HG03066 (cell line): ENCODE data around the gene APOBEC3G.
"Not testable (repeated sequence)": the region's sequence is repeated elsewhere in the genome, so short reads cannot be mapped to it uniquely, and the experiment has no call there.

ENCODE experiments used
- ATAC-seq: cut with Tn5 transposase; IDR thresholded peaks from one replicate; pipeline ENCODE4 v1.9.1; 2021; ENCODE audit warnings: low read depth; ENCODE audit not compliant: unreplicated experiment

Gene APOBEC3G

DNA sequence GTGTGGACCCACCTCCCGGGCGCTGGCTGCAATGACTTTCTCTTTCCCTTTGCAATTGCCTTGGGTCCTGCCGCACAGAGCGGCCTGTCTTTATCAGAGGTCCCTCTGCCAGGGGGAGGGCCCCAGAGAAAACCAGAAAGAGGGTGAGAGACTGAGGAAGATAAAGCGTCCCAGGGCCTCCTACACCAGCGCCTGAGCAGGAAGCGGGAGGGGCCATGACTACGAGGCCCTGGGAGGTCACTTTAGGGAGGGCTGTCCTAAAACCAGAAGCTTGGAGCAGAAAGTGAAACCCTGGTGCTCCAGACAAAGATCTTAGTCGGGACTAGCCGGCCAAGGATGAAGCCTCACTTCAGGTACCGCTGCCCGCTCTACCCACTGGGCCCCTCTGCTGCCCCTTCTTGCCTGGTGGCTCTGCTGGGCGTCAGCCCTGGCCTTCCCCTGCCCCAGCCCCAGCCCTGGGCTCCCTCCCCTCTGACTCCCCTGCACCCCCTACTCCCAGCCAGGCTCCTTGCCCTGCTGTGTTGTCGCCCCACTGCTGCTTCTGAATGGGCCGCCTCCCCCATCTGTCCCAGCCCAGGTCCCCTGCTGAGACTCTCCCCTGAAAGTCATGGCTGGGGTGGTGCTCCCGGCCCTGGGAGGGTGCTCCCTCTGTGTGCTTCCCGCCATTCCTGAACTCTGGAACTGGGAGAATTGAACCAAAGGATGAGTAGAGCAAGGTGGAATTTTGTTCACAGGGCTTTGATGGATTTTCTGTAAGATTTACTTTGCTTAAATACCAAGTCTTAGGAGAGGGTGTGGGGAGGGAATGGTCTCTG is at the start of gene APOBEC3G:
TSS of gene APOBEC3G (plus strand) at position 250 of the 815 bp plus-strand sequence. CDS start at position 337, 87 bp downstream.
- ATAC-seq = peak; percentile 65

- no peak for ATAC-seq
Observed at GRCh38 chr22:39027717-39028116, 49.4 kb upstream of the APOBEC3G start.

- no peak for ATAC-seq
Observed at GRCh38 chr22:39028281-39028680, 48.8 kb upstream of the APOBEC3G start.

- ATAC-seq = no peak
Observed at GRCh38 chr22:39029227-39029626, 47.8 kb upstream of the APOBEC3G start.

DNA sequence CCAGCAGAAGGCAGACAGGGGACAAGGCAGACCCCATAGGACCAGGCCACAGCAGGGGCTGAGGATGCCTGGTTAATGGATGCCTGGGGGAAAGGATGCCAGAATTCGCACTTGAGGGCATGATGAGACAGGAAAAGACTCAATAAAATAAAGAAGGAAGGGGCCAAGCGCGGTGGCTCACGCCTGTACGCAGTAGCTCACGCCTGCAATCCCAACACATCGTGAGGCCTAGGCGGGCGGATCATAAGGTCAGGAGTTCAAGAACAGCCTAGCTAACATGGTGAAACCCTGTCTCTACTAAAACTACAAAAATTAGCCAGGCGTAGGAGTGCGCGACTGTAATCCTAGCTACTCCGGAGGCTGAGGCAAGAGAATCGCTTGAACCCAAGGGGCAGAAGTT is 46.4 kb upstream of the APOBEC3G start:
- no peak for ATAC-seq

DNA sequence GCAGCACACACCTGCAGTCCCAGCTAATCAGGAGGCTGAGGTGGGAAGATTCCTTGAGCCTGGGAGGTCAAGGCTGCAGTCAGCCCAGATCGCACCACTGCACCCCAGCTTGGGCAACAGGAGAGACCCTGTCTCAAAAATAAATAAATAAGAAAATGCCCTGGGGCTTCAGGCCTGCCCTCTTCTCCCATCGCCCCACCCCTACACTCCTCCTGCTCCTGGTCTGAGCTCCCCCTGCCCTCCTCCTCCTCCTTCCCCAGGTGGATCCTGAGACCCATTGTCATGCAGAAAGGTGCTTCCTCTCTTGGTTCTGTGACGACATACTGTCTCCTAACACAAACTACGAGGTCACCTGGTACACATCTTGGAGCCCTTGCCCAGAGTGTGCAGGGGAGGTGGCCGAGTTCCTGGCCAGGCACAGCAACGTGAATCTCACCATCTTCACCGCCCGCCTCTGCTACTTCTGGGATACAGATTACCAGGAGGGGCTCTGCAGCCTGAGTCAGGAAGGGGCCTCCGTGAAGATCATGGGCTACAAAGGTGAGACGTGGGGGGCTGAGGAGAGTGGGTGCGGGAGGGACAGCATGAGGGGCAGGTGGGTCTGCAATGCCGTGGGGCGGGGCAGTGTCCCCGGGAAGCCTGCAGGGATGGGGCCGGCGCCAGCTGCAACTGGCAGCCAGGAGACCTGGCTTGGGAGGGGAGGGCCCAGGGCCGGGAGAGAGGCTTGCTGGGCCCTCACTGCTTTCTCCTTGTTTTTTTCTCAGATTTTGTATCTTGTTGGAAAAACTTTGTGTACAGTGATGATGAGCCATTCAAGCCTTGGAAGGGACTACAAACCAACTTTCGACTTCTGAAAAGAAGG is 45.4 kb upstream of the APOBEC3G start:
- ATAC-seq = not testable (repeated sequence)

GRCh38 chr22:39037071-39037470 is 40.0 kb upstream of the APOBEC3G start:
- ATAC-seq = not testable (repeated sequence)

DNA sequence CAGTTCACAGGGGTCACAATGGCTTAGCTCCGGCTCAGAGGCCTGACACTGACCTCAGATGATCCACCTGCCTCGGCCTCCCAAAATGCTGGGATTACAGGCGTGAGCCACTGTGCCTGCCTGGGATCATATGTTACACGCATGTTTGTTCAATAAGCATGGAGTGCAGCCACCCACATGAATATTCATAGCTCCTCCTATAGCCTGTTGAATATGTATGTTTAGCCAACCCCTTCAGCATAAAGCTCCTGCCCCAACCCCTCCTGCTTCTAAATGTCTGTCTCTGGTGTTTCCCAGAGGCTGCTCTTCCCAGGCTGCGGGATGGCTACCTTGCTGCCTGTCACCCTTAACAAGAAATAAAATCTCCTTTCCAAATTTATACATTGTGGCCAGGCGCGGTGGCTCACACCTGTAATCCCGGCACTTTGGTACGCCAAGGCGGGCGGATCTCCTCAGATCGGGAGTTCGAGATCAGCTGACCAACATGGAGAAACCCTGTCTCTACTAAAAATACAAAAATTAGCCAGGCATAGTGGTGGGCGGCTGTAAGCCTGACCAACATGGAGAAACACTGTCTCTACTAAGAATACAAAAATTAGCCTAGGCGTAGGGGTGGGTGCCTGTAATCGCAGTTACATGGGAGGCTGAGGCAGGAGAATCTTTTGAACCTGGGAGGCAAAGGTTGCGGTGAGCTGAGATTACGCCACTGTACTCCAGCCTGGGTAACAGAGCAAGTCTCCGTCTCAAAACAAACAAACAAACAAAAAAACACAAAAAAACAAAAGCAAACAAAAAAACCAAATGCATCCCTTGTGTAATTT is 37.6 kb upstream of the APOBEC3G start:
- ATAC-seq = no peak

DNA sequence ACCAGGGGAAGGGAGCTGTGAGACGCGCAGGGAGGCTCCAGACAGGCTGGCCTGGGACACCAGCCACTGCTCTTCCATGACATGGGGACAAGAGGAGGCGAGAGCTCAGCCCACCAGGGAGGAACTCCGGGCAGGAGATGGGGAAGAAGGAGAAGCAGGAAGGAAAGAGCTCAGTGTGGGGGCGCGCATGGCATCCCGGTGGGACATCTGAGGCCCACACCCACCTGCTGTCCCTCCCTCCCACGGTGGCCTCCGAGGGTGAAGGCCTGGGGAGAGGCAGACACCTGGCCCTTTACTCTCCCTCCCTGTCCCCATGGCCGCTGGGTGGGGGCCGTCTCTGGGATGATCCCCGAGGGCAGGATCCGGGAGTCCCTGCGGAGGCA is 36.9 kb upstream of the APOBEC3G start:
- ATAC-seq = peak; percentile 9

DNA sequence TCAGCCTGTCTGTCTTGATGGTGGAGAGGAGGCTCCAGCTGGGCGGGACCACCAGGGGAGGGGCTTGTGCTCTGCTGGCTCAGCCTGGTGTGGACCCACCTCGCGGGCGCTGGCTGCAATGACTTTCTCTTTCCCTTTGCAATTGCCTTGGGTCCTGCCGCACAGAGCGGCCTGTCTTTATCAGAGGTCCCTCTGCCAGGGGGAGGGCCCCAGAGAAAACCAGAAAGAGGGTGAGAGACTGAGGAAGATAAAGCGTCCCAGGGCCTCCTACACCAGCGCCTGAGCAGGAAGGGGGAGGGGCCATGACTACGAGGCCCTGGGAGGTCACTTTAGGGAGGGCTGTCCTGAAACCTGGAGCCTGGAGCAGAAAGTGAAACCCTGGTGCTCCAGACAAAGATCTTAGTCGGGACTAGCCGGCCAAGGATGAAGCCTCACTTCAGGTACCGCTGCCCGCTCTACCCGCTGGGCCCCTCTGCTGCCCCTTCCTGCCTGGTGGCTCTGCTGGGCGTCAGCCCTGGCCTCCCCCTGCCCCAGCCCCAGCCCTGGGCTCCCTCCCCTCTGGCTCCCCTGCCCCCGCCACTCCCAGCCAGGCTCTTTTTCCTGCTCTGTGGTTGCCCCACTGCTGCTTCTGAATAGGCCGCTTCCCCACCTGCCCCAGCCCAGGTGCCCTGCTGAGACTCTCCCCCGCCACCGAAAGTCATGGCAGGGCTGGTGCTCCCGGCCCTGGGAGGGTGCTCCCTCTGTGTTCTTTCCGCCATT is 36.4 kb upstream of the APOBEC3G start, which contains the start of gene APOBEC3F:
TSS of gene APOBEC3F (plus strand) at position 327 of the 759 bp plus-strand sequence. CDS start at position 424, 97 bp downstream.
- peak; percentile 84 for ATAC-seq

GRCh38 chr22:39041908-39042307 is 35.2 kb upstream of the APOBEC3G start:
- ATAC-seq = no peak

- not testable (repeated sequence) for ATAC-seq
Observed at GRCh38 chr22:39043063-39043462, 34.0 kb upstream of the APOBEC3G start.

GRCh38 chr22:39045136-39045535 is 31.9 kb upstream of the APOBEC3G start:
- not testable (repeated sequence) for ATAC-seq

DNA sequence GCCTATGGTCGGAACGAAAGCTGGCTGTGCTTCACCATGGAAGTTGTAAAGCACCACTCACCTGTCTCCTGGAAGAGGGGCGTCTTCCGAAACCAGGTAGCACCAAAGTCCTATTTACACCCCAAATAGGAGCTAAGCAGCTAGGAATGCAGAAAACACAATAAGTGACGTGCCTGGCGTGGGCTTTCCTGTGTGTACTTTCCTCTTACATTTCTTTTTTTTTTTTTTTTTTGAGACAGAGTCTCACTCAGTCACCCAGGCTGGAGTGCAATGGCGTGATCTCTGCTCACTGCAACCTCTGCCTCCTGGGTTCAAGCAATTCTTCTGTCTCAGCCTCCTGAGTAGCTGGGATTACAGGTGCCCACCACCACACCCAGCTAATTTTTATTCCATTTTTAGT is 27.6 kb upstream of the APOBEC3G start:
- not testable (repeated sequence) for ATAC-seq

- ATAC-seq = not testable (repeated sequence)
Observed at GRCh38 chr22:39051844-39052495, 25.1 kb upstream of the APOBEC3G start.

- no peak for ATAC-seq
Observed at GRCh38 chr22:39055658-39056057, 21.4 kb upstream of the APOBEC3G start.

DNA sequence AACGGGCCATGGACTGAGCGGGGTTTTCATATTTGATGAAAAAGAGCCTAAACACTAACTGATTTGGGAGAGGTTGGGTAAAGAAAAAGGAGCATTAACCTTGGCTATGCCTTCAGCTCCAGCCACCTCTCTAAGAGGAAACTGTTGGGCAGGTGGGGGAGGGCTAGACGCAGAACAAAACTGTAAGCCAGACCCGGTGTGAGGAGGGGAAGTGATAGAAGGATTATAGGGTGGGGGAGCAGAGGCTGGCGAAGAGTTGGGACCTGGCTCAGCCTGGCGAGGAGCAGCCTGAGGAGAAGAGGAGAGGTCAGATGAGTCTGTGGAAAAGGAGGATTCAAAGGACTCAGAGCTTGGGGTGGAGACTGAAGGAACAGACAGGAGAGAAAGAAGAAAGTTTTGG is 15.8 kb upstream of the APOBEC3G start:
- ATAC-seq = not testable (repeated sequence)

DNA sequence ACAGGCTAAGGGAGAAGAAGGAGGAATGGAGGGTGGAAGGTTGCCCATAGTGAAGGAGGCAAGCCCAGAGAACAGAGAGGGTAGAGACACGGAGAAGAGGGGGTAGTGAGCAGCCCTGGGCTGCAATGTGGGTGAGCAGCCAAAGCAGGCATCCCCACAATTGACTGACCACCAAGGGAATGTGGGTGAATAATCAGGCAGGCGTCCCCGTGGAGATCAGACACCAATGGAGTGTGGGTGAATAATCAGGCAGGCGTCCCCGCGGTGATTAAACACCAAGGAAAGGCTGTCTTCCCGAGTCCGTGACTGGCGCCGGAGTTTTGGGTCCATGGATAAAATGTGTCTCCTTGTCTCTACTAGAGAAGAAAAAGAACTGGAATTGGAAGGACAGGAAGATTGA is 15.1 kb upstream of the APOBEC3G start:
- ATAC-seq = not testable (repeated sequence)

DNA sequence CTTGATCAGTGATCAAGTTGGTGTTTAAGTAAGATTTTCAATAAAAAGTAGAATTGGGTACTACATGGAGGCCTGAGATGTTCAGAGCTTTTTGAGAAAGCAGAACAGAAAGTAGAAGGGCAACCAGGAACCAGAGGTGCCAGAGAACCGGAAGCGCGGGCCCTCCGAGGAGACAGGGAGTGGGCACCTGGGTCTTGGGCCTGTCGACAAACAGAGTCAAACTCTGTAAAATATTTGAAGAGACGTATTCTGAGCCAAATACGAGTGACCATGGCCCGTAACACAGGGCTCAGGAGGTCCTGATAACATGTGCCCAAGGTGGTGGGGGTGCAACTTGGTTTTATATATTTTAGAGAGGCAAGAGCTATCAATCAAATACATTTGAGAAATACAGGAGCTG is 13.2 kb upstream of the APOBEC3G start:
- not testable (repeated sequence) for ATAC-seq
